CD4-positive, CD25-positive, alpha-beta regulatory T cell (primary cell): ENCODE results near the gene TAF1C. TPM values are rescaled to one million over a fixed set of nuclear protein-coding genes. Genes with fewer than 3 reads are reported as not detected.

Source experiments
- ATAC-seq, 2 donors: fragments of 150-1000 bp; cut with Tn5 transposase; one replicate each; pipeline ENCODE4 v1.10.0; 2021; ENCODE audit warnings: low read depth in 2 of 2, moderate number of reproducible peaks in 2 of 2, moderate library complexity in 1 of 2
- DNase-seq, 3 donors: peaks; one replicate each; pipeline versions ENCODE4 v3.0.0 to v3.0.0-alpha.2; 2012 to 2022; ENCODE audit warnings: mixed read lengths in 1 of 3
- H3K27ac ChIP-seq: one replicate; pipeline ENCODE4 v1.7.0; 2013; ENCODE audit warnings: mild to moderate bottlenecking, low read length; ENCODE audit not compliant: insufficient read depth, poor library complexity, severe bottlenecking
- H3K27me3 ChIP-seq: one replicate; pipeline ENCODE4 v1.7.0; 2013; ENCODE audit warnings: low read length; ENCODE audit not compliant: control insufficient read depth, insufficient read depth
- H3K36me3 ChIP-seq: one replicate; pipeline ENCODE4 v1.7.0; 2013; ENCODE audit warnings: mild to moderate bottlenecking, low read length, moderate library complexity; ENCODE audit not compliant: control insufficient read depth, insufficient read depth
- H3K4me1 ChIP-seq: 2 replicates; pipeline ENCODE4 v1.7.0; 2013; ENCODE audit warnings: mild to moderate bottlenecking, low read length; ENCODE audit not compliant: insufficient read depth, control insufficient read depth, poor library complexity, severe bottlenecking
- H3K4me3 ChIP-seq: one replicate; pipeline ENCODE4 v1.7.0; 2013; ENCODE audit warnings: low read depth, mild to moderate bottlenecking, low read length, moderate library complexity
- H3K9me3 ChIP-seq, 2 experiments: 1 replicate in 1 of 2; 2 replicates in 1 of 2; pipeline ENCODE4 v1.7.0; 2013; ENCODE audit warnings: low read length in 2 of 2, mild to moderate bottlenecking in 1 of 2, moderate library complexity in 1 of 2; ENCODE audit not compliant: control insufficient read depth in 2 of 2
- H3K27ac Mint-ChIP-seq, 3 donors: one replicate each; pipeline ENCODE4 v1.8.0; 2020 to 2022; ENCODE audit warnings: mild to moderate bottlenecking in 3 of 3, mixed read lengths in 3 of 3, moderate library complexity in 2 of 3
- H3K27me3 Mint-ChIP-seq: one replicate; pipeline ENCODE4 v1.8.0; 2022; ENCODE audit warnings: mild to moderate bottlenecking, mixed read lengths
- H3K36me3 Mint-ChIP-seq: one replicate; pipeline ENCODE4 v1.8.0; 2020; ENCODE audit warnings: mixed read lengths
- H3K4me1 Mint-ChIP-seq, 4 donors: one replicate each; pipeline ENCODE4 v1.8.0; 2020 to 2022; ENCODE audit warnings: mixed read lengths in 4 of 4, mild to moderate bottlenecking in 1 of 4
- H3K4me3 Mint-ChIP-seq, 4 donors: one replicate each; pipeline ENCODE4 v1.8.0; 2020 to 2022; ENCODE audit warnings: mild to moderate bottlenecking in 4 of 4, mixed read lengths in 4 of 4, moderate library complexity in 3 of 4
- H3K9me3 Mint-ChIP-seq, 7 donors: one replicate each; pipeline ENCODE4 v1.8.0; 2020 to 2022; ENCODE audit warnings: mixed read lengths in 7 of 7, mild to moderate bottlenecking in 3 of 7, moderate library complexity in 2 of 7
- polyA plus RNA-seq, 4 donors: library from polyadenylated mRNA; unstranded; fragments of 300-500 nt; fragmentation: Illumina TruSeq; gene quantifications; one replicate each; pipeline ENCODE4 v1.2.3, GENCODE V29; 2021
- total RNA-seq: library from RNA; stranded (reverse); gene quantifications from one replicate; pipeline ENCODE4 v1.2.3, GENCODE V29; 2022

Gene TAF1C
- total and polyA plus RNA-seq, 5 donors from 2014 or later, result 6.3 to 90.6 (median 7.3) TPM

DNA sequence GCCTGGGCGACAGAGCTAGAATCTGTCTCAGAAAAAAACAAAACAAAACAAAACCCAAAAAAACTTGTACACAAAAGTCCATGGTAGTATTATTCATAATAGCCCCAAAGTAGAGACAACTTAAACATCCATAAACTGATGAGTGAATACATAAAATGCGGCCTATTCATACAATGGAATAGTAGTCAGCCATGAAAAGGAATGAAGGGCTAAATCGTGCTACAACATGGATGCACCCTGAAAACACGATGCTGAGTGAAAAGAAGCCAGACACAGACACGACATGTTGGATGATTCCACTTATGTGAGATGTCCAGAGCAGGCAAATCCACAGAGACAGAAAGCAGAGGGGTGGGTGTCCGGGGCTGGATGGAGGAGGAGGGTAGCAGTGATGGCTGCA is 40.7 kb upstream of the TAF1C start:
- no peaks in the 10 kb centered on the region for H3K36me3 Mint-ChIP-seq
- no peaks in the 10 kb centered on the region for H3K36me3 ChIP-seq
- H3K9me3 ChIP-seq, result no peaks in the 10 kb centered on the region
- DNase-seq (no peak), ATAC-seq (no peak)
- no peaks in the 10 kb centered on the region for H3K27me3 ChIP-seq
- H3K27ac Mint-ChIP-seq, result no peak overlapping the region
- no peaks in the 10 kb centered on the region for H3K4me1 Mint-ChIP-seq
- H3K4me3 ChIP-seq, result no peak overlapping the region
- H3K4me3 Mint-ChIP-seq, result no peak overlapping the region
- peaks cover 15% of the 10 kb centered on the region for H3K27me3 Mint-ChIP-seq
- H3K9me3 Mint-ChIP-seq, result no peaks in the 10 kb centered on the region
- no peaks in the 10 kb centered on the region for H3K4me1 ChIP-seq
- H3K27ac ChIP-seq, result no peak overlapping the region

DNA sequence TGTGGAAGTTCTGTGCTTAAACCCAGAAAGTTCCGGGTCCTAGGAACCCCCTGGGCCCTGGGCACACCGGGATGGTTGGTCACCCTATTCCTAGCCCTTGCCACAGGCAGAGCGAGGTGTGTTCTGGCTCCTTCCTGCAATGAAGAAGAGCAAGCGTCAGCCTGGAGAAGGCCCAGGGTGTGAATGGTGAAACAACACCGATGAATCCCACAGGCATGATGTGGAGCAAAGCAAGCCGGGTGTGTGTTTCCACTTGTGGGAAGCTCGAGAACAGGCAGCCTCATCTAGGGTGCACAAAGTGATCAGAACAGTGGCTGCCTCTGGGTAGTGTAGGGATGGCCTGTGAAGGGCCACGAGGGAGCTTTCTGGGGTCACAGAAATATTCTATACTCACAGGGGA is 39.2 kb upstream of the TAF1C start:
- Mint-ChIP-seq H3K9me3 (no peaks in the 10 kb centered on the region), H3K27ac (no peak overlapping the region), H3K27me3 (peaks cover 11% of the 10 kb centered on the region), H3K36me3 (no peaks in the 10 kb centered on the region), H3K4me3 (no peak overlapping the region), H3K4me1 (no peaks in the 10 kb centered on the region)
- Histone ChIP-seq H3K4me3 (no peak overlapping the region), H3K27me3 (no peaks in the 10 kb centered on the region), H3K9me3 (no peaks in the 10 kb centered on the region), H3K36me3 (no peaks in the 10 kb centered on the region), H3K4me1 (no peaks in the 10 kb centered on the region), H3K27ac (no peak overlapping the region)
- ATAC-seq (no peak), DNase-seq (no peak)

DNA sequence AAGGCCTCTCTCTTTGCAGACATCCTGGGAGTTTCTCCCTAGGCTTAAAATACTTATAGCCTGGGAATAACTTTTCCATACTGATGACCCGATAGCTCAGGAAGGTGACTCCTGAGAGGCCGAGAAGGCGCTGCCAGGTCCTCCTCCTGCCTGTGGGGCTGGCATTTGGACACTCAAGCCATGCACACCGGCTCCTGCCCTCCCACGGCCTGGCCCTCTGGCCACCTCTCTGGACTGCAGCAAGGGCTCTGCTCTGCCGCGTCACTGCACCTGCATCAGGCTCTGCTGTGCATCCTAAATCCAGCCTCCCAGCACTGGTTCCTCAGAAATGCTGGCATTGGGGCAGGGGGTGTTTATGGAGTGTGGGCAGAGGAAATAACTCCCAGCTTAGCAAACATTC is 38.7 kb upstream of the TAF1C start:
- H3K9me3 Mint-ChIP-seq, result peaks cover 0 to 2% (median 0%) of the 10 kb centered on the region in 7 donors
- no peak overlapping the region for H3K27ac Mint-ChIP-seq
- H3K4me1 Mint-ChIP-seq, result no peaks in the 10 kb centered on the region
- H3K27me3 Mint-ChIP-seq, result peaks cover 11% of the 10 kb centered on the region
- H3K36me3 ChIP-seq, result no peaks in the 10 kb centered on the region
- no peak overlapping the region for H3K4me3 ChIP-seq
- no peaks in the 10 kb centered on the region for H3K36me3 Mint-ChIP-seq
- H3K27me3 ChIP-seq, result no peaks in the 10 kb centered on the region
- no peaks in the 10 kb centered on the region for H3K4me1 ChIP-seq
- no peak overlapping the region for H3K27ac ChIP-seq
- no peak for ATAC-seq
- no peak overlapping the region for H3K4me3 Mint-ChIP-seq
- no peaks in the 10 kb centered on the region for H3K9me3 ChIP-seq
- DNase-seq, result no peak

DNA sequence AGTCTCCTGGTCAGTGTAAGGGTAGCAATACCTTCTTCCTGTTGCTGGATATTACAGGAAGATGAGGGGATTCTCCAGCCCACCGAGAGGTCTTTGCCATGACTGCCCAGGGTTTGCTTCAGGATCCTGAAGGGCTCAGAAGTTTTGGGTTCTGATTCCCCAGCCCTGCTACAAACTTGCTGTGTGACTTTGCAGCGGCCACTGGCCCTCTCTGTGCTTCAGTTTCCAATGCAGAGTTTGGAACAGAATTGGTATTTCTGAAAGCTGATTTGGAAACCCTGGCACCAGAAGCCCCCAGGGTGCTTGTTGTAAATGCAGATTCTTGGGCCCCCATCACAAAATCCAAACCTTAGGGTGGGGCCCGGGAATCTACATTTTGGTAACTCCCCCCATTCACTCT is 38.3 kb upstream of the TAF1C start:
- no peak overlapping the region for H3K27ac Mint-ChIP-seq
- Histone ChIP-seq H3K27me3 (no peaks in the 10 kb centered on the region), H3K4me3 (no peak overlapping the region), H3K9me3 (no peaks in the 10 kb centered on the region), H3K4me1 (no peaks in the 10 kb centered on the region), H3K36me3 (no peaks in the 10 kb centered on the region), H3K27ac (no peak overlapping the region)
- ATAC-seq (no peak), DNase-seq (no peak)
- no peaks in the 10 kb centered on the region for H3K4me1 Mint-ChIP-seq
- H3K36me3 Mint-ChIP-seq, result no peaks in the 10 kb centered on the region
- H3K4me3 Mint-ChIP-seq, result no peak overlapping the region
- H3K9me3 Mint-ChIP-seq, result peaks cover 0 to 2% (median 0%) of the 10 kb centered on the region in 7 donors
- peaks cover 11% of the 10 kb centered on the region for H3K27me3 Mint-ChIP-seq

DNA sequence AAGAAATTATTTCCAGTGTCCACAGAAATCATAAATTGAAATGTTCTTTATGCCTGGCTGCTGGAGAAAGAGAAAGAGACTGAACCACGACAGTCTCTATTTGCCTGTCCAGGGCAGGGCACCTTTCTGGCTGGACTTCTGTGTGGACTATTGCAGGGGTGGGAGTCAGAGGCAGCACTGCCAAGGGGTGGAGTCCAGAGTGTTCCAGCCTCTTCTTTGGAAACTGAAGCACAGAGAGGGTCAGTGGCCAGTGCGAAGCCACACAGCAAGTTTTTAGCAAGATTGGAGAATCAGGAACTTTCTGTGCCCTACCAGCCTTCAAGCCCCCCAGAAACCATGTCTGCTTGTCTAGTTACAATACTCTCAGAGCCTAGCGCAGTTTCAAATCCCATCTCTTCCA is 37.7 kb upstream of the TAF1C start:
- ATAC-seq (no peak), DNase-seq (no peak)
- H3K9me3 ChIP-seq, result no peaks in the 10 kb centered on the region
- no peak overlapping the region for H3K4me3 ChIP-seq
- H3K4me1 ChIP-seq, result no peaks in the 10 kb centered on the region
- peaks cover 11% of the 10 kb centered on the region for H3K27me3 Mint-ChIP-seq
- peaks cover 0 to 2% (median 0%) of the 10 kb centered on the region in 7 donors for H3K9me3 Mint-ChIP-seq
- H3K27me3 ChIP-seq, result no peaks in the 10 kb centered on the region
- H3K4me3 Mint-ChIP-seq, result no peak overlapping the region
- H3K27ac ChIP-seq, result no peak overlapping the region
- no peaks in the 10 kb centered on the region for H3K4me1 Mint-ChIP-seq
- H3K36me3 ChIP-seq, result no peaks in the 10 kb centered on the region
- H3K36me3 Mint-ChIP-seq, result no peaks in the 10 kb centered on the region
- H3K27ac Mint-ChIP-seq, result no peak overlapping the region

- Histone ChIP-seq H3K27ac (no peak overlapping the region), H3K4me1 (no peaks in the 10 kb centered on the region), H3K4me3 (no peak overlapping the region), H3K27me3 (no peaks in the 10 kb centered on the region), H3K36me3 (no peaks in the 10 kb centered on the region), H3K9me3 (no peaks in the 10 kb centered on the region)
- no peaks in the 10 kb centered on the region for H3K4me1 Mint-ChIP-seq
- H3K36me3 Mint-ChIP-seq, result no peaks in the 10 kb centered on the region
- peaks cover 9% of the 10 kb centered on the region for H3K27me3 Mint-ChIP-seq
- ATAC-seq (no peak), DNase-seq (no peak)
- H3K4me3 Mint-ChIP-seq, result no peak overlapping the region
- H3K9me3 Mint-ChIP-seq, result peaks cover 0 to 2% (median 0%) of the 10 kb centered on the region in 7 donors
- H3K27ac Mint-ChIP-seq, result no peak overlapping the region
Observed at GRCh38 chr16:84223456-84223855, 36.6 kb upstream of the TAF1C start.

GRCh38 chr16:84220851-84221250 is 34.0 kb upstream of the TAF1C start:
- Histone ChIP-seq H3K36me3 (no peaks in the 10 kb centered on the region), H3K27me3 (peaks cover under 1% of the 10 kb centered on the region), H3K4me3 (no peak overlapping the region), H3K9me3 (no peaks in the 10 kb centered on the region), H3K27ac (no peak overlapping the region), H3K4me1 (no peaks in the 10 kb centered on the region)
- Mint-ChIP-seq H3K9me3 (peaks cover 0 to 2% (median 0%) of the 10 kb centered on the region in 7 donors), H3K4me3 (no peak overlapping the region), H3K36me3 (no peaks in the 10 kb centered on the region), H3K4me1 (no peaks in the 10 kb centered on the region), H3K27me3 (no peaks in the 10 kb centered on the region), H3K27ac (no peak overlapping the region)
- ATAC-seq, result no peak
- no peak for DNase-seq

DNA sequence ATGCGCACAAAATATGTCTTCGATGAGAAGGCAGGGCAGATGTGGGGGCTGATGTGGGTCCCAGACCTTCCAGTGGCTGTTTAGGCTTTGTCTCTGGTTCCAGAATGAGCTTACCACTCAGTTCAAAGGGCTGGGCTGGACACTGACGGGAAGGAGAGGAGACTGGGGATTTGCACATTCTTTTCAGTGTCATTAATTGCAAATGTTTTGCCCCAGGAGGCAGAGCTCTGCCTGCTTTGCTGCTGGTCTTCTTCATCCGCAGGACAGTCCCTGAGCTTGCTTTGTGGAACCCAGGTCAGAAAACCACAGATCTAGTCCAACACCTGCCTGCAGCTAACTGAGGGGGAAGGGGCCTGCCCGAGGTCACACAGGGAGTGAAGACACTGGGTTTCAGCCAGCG is 32.1 kb upstream of the TAF1C start:
- H3K27ac ChIP-seq, result no peak overlapping the region
- peaks cover 2% of the 10 kb centered on the region for H3K27me3 ChIP-seq
- no peak overlapping the region for H3K4me3 ChIP-seq
- H3K4me1 ChIP-seq, result no peaks in the 10 kb centered on the region
- DNase-seq, result no peak
- Mint-ChIP-seq H3K27ac (no peak overlapping the region), H3K4me3 (no peak overlapping the region), H3K27me3 (no peaks in the 10 kb centered on the region), H3K4me1 (no peaks in the 10 kb centered on the region), H3K9me3 (peaks cover 0 to 2% (median 0%) of the 10 kb centered on the region in 7 donors), H3K36me3 (no peaks in the 10 kb centered on the region)
- ATAC-seq, result no peak
- no peaks in the 10 kb centered on the region for H3K36me3 ChIP-seq
- no peaks in the 10 kb centered on the region for H3K9me3 ChIP-seq
